ENCODE results near the gene BLZF1. TPM values are rescaled to one million over a fixed set of nuclear protein-coding genes. Genes with fewer than 3 reads are reported as not detected.

The BLZF1 gene
- total RNA-seq, 4 donors from 2014 or later: 15.4 to 36.5 (median 23.6) TPM

- no peak for TF ChIP-seq CTCF (IDR thresholded peaks at IDR 0.05; ENCODE audit: low read depth)
These were observed 40.1 kb upstream of the BLZF1 start for GRCh38 chr1:169327875-169328274.

- no peak for TF ChIP-seq CTCF (IDR thresholded peaks at IDR 0.05; ENCODE audit: low read depth)
These were observed 38.6 kb upstream of the BLZF1 start for GRCh38 chr1:169329383-169329782.

GRCh38 chr1:169330927-169331326 lies 37.1 kb upstream of the BLZF1 start:
- no peak for TF ChIP-seq CTCF (IDR thresholded peaks at IDR 0.05; ENCODE audit: low read depth)

GRCh38 chr1:169338617-169339016 lies 29.4 kb upstream of the BLZF1 start:
- no peak for TF ChIP-seq CTCF (IDR thresholded peaks at IDR 0.05; ENCODE audit: low read depth)

GRCh38 chr1:169339773-169340172 lies 28.2 kb upstream of the BLZF1 start:
- no peak for TF ChIP-seq CTCF (IDR thresholded peaks at IDR 0.05; ENCODE audit: low read depth)

- no peak for TF ChIP-seq CTCF (IDR thresholded peaks at IDR 0.05; ENCODE audit: low read depth)
These were observed 27.1 kb upstream of the BLZF1 start for GRCh38 chr1:169340882-169341281.

GRCh38 chr1:169345511-169345910 lies 22.5 kb upstream of the BLZF1 start:
- TF ChIP-seq CTCF (IDR thresholded peaks at IDR 0.05; ENCODE audit: low read depth): no peak
